DND-41 (cell line): ENCODE measurements around the gene CLMN.

Experiments used
- ATAC-seq: fragments of 200-7000 bp; cut with Tn5 transposase; 3 replicates; pipeline ENCODE4 v1.9.1; 2021; ENCODE audit warnings: low read depth; ENCODE audit not compliant: insufficient read depth
- DNase-seq: peaks from one replicate; pipeline ENCODE4 v3.0.0-alpha.2; 2020
- H2AFZ ChIP-seq: 2 replicates; pipeline ENCODE4 v1.6.0; 2012; ENCODE audit warnings: low read depth, low read length
- H3K27ac ChIP-seq: 2 replicates; pipeline ENCODE4 v1.5.1; 2012; ENCODE audit warnings: low read length, inconsistent platforms
- H3K27me3 ChIP-seq: fragments of 200-600 bp; sonication (generic); 2 replicates; pipeline ENCODE4 v1.6.0; 2012; ENCODE audit warnings: low read length, mild to moderate bottlenecking, inconsistent platforms; ENCODE audit not compliant: insufficient read depth, poor library complexity
- H3K36me3 ChIP-seq: 2 replicates; pipeline ENCODE4 v1.5.1; 2012; ENCODE audit warnings: low read length, inconsistent platforms; ENCODE audit not compliant: insufficient read depth
- H3K4me1 ChIP-seq: 2 replicates; pipeline ENCODE4 v1.5.1; 2012; ENCODE audit warnings: mild to moderate bottlenecking, low read length; ENCODE audit not compliant: insufficient read depth
- H3K4me2 ChIP-seq: 2 replicates; pipeline ENCODE4 v1.6.0; 2012; ENCODE audit warnings: mild to moderate bottlenecking, moderate library complexity, low read length, inconsistent platforms; ENCODE audit not compliant: insufficient read depth
- H3K4me3 ChIP-seq, 2 experiments: fragments of 200-600 bp in 1 of 2; shearing (Covaris generic) in 1 of 2; 2 replicates each; pipeline ENCODE4 v1.5.1; 2012 to 2016; ENCODE audit warnings: inconsistent platforms in 2 of 2, low read length in 2 of 2, mild to moderate bottlenecking in 2 of 2, low read depth in 1 of 2, moderate library complexity in 1 of 2
- H3K79me2 ChIP-seq: 2 replicates; pipeline ENCODE4 v1.6.0; 2012; ENCODE audit warnings: low read length, inconsistent platforms; ENCODE audit not compliant: insufficient read depth
- H3K9ac ChIP-seq: 2 replicates; pipeline ENCODE4 v1.6.0; 2012; ENCODE audit warnings: low read depth, mild to moderate bottlenecking, inconsistent platforms, low read length, moderate library complexity
- H3K9me3 ChIP-seq: 2 replicates; pipeline ENCODE4 v1.5.1; 2012; ENCODE audit warnings: low read length, moderate library complexity, mild to moderate bottlenecking, inconsistent platforms; ENCODE audit not compliant: insufficient read depth, severe bottlenecking
- H4K20me1 ChIP-seq: 2 replicates; pipeline ENCODE4 v1.6.0; 2012; ENCODE audit warnings: low read length; ENCODE audit not compliant: insufficient read depth
- EZH2 ChIP-seq: IDR thresholded peaks from 3 replicates; pipeline ENCODE4 v1.6.1; 2012; ENCODE audit warnings: borderline replicate concordance, low read depth, mild to moderate bottlenecking, moderate library complexity, low read length, inconsistent platforms; ENCODE audit not compliant: severe bottlenecking
- TF ChIP-seq, protein P1 (sequence below): IDR thresholded peaks from 2 replicates; pipeline ENCODE4 v1.5.1; 2012; ENCODE audit warnings: borderline replicate concordance, low read length, moderate library complexity, mild to moderate bottlenecking; ENCODE audit not compliant: poor library complexity, severe bottlenecking; ENCODE audit errors: extremely low read depth

CLMN gene

DNA sequence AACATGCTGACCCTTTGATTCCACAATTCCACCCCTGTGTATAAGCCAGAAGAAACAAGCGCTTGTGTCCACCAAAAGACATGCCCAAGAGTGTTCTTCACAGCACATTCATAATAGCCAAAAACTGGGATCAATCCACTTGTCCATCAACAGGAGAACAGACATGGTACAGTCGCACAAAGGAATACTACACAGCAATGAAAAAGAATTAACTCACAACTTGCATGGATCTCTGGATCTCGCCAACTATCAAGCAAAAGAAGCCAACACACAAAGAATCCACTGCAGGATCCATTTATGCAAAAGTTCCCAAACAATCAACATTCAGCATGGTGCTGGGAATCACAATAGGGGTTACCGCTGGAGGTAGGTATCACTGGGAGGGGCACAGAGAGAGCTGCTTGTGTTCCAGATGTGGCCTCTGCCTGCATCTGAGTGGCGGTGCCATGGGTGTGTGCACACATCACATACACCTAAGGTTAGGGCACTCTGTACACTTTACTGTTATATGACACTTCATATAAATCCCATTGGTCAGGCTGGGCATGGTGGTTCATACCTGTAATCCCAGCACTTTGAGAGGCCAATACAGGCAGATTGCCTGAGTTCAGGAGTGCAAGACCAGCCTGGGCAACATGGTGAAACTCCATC is 30.9 kb downstream of the CLMN start:
- DNase-seq (no peak), ATAC-seq (no peak)
- Histone ChIP-seq H2AFZ (no peak overlapping the region), H3K4me1 (no peaks in the 10 kb centered on the region), H3K27ac (no peak overlapping the region), H4K20me1 (no peaks in the 10 kb centered on the region), H3K4me2 (no peak overlapping the region), H3K79me2 (no peaks in the 10 kb centered on the region), H3K9me3 (no peaks in the 10 kb centered on the region), H3K27me3 (peaks cover 11% of the 10 kb centered on the region), H3K36me3 (no peaks in the 10 kb centered on the region), H3K9ac (no peak overlapping the region), H3K4me3 (no peak overlapping the region)
- TF ChIP-seq, protein P1, sequence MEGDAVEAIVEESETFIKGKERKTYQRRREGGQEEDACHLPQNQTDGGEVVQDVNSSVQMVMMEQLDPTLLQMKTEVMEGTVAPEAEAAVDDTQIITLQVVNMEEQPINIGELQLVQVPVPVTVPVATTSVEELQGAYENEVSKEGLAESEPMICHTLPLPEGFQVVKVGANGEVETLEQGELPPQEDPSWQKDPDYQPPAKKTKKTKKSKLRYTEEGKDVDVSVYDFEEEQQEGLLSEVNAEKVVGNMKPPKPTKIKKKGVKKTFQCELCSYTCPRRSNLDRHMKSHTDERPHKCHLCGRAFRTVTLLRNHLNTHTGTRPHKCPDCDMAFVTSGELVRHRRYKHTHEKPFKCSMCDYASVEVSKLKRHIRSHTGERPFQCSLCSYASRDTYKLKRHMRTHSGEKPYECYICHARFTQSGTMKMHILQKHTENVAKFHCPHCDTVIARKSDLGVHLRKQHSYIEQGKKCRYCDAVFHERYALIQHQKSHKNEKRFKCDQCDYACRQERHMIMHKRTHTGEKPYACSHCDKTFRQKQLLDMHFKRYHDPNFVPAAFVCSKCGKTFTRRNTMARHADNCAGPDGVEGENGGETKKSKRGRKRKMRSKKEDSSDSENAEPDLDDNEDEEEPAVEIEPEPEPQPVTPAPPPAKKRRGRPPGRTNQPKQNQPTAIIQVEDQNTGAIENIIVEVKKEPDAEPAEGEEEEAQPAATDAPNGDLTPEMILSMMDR = no peak
- TF ChIP-seq EZH2 = no peak

DNA sequence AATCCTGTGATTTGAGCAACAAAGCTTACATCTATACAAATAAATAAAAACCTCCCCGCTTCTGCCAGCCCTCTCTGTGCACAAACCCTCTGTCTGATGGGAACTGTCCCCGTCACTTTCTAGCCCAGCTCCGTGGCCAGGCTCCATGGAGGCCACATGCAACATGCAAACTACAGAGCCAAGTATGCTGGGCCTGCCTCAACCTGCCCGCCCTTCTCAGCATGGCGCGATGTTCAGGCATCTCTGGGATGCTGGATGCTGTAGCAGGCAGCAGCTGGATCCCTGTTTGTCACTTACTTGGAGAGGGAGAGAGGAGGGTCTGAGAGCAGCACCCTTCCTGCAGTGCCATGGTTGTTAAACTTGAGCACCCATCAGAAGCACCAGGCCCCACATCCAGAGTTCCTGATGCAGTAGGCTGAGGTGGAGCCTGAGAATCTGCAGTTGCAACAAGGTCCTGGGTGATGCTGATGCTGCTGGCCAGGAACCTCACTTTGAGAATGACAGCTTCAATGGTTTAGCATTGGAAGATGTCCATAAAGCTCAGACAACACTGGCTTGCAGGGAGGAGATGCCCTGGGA is 32.4 kb downstream of the CLMN start:
- ATAC-seq = no peak
- H2AFZ ChIP-seq = no peak overlapping the region
- TF ChIP-seq, protein P1 = no peak
- H3K9me3 ChIP-seq = no peaks in the 10 kb centered on the region
- H4K20me1 ChIP-seq = no peaks in the 10 kb centered on the region
- H3K36me3 ChIP-seq = no peaks in the 10 kb centered on the region
- H3K4me1 ChIP-seq = no peaks in the 10 kb centered on the region
- H3K79me2 ChIP-seq = no peaks in the 10 kb centered on the region
- H3K9ac ChIP-seq = no peak overlapping the region
- H3K4me3 ChIP-seq = no peak overlapping the region
- no peak overlapping the region for H3K27ac ChIP-seq
- DNase-seq = no peak
- H3K27me3 ChIP-seq = peaks cover 11% of the 10 kb centered on the region
- no peak overlapping the region for H3K4me2 ChIP-seq

DNA sequence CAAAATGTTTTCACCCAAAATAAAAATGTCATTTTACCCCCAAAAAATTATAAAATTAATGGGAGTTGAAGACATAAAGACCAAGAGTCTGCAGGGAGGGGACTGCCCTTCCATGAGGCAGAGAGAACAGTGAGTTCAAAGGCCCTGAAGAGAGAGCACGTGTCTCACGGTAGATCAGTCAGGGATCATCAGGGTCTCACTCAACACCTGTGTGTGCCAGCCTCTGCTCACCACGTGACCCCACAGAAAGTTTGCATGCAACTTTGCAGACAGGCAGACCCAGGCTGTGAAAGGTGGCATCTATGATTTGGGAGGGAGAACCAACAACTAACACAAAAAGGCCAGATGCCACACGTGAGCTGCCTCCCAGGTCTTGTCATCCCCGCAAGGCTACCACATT is 33.1 kb downstream of the CLMN start:
- Histone ChIP-seq H4K20me1 (no peaks in the 10 kb centered on the region), H3K36me3 (no peaks in the 10 kb centered on the region), H3K79me2 (no peaks in the 10 kb centered on the region), H3K4me2 (no peak overlapping the region), H3K9ac (no peak overlapping the region), H3K9me3 (no peaks in the 10 kb centered on the region), H3K4me1 (no peaks in the 10 kb centered on the region), H3K27me3 (peaks cover 6% of the 10 kb centered on the region), H2AFZ (no peak overlapping the region), H3K4me3 (no peak overlapping the region), H3K27ac (no peak overlapping the region)
- no peak for DNase-seq
- ATAC-seq = no peak
- no peak for TF ChIP-seq EZH2
- TF ChIP-seq, protein P1 = no peak
